GM12892 (cell line): Measurements from ENCODE around the gene EPHA6.

Experiments
- POLR2A ChIP-seq: IDR thresholded peaks from 2 replicates; pipeline ENCODE4 v1.6.1; 2011; ENCODE audit warnings: low read depth, low read length, control low read depth
- POLR2AphosphoS5 ChIP-seq: IDR thresholded peaks from 2 replicates; pipeline ENCODE4 v1.6.1; 2011; ENCODE audit warnings: low read depth, low read length, control low read depth
- TAF1 ChIP-seq: IDR thresholded peaks from 2 replicates; pipeline ENCODE4 v1.6.1; 2011; ENCODE audit warnings: low read depth, mild to moderate bottlenecking, control low read depth, low read length, borderline replicate concordance

DNA sequence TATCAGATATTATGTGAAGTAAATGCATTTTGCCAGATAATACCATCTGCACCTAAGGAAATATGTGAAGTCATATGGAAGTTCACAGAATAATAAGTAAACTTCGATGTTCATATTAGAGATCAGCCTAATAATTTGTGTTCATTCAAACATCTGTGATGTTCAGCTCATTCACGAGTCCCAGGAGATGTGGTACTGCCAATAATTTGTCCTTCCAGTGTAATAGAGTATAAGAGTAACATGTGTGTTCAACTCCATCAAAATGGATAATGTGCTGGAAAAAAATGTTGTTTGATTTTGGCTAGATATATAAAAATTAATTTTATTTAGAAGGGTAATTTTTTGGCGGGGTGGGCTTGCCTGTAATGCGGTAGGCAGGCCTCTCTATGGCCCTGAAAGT is 874.7 kb downstream of the EPHA6 start:
- TF ChIP-seq POLR2AphosphoS5 (no peak), POLR2A (no peak), TAF1 (no peak)
